Epithelial cell of proximal tubule (primary cell): ENCODE measurements around the gene LINC01488. TPM values are rescaled to one million over a fixed set of nuclear protein-coding genes. Genes with fewer than 3 reads are reported as not detected.
A peak's percentile ranks its signal among the peaks of the same experiment; 100 is the strongest.

Experiments
- DNase-seq: peaks from one replicate; pipeline ENCODE4 v3.0.0-alpha.2; 2011; ENCODE audit warnings: low read depth
- H3K4me3 ChIP-seq: 2 replicates; pipeline ENCODE4 v1.5.1; 2011; ENCODE audit warnings: low read depth, mild to moderate bottlenecking, low read length
- CTCF ChIP-seq: conservative IDR thresholded peaks from 2 replicates; pipeline ENCODE4 v1.5.1; 2012; ENCODE audit warnings: low read depth, mild to moderate bottlenecking, low read length
- total RNA-seq: library from RNA; depleted of rRNA; stranded (reverse); fragments of >200 nt; gene quantifications from 2 replicates; pipeline ENCODE4 v1.2.3, GENCODE V29; 2015

The LINC01488 gene
- total RNA-seq, 1 donor from 2014 or later: not detected

- peak; percentile 27 for TF ChIP-seq CTCF
- no peak for DNase-seq
- H3K4me3 ChIP-seq: no peak overlapping the region
These were observed 44.2 kb upstream of the LINC01488 start for GRCh38 chr11:69437001-69437875.

- TF ChIP-seq CTCF: no peak
- no peak for DNase-seq
- H3K4me3 ChIP-seq: no peak overlapping the region
These were observed 43.6 kb upstream of the LINC01488 start for GRCh38 chr11:69437876-69438205.

- no peak for TF ChIP-seq CTCF
- DNase-seq: no peak
- H3K4me3 ChIP-seq: no peak overlapping the region
These were observed 43.1 kb upstream of the LINC01488 start for GRCh38 chr11:69438286-69438920.

GRCh38 chr11:69439127-69439526 lies 42.3 kb upstream of the LINC01488 start:
- no peak for TF ChIP-seq CTCF
- no peak overlapping the region for H3K4me3 ChIP-seq
- DNase-seq: no peak

GRCh38 chr11:69439651-69440464 lies 41.6 kb upstream of the LINC01488 start:
- H3K4me3 ChIP-seq: no peak overlapping the region
- no peak for DNase-seq
- TF ChIP-seq CTCF: no peak

GRCh38 chr11:69440876-69441275 lies 40.6 kb upstream of the LINC01488 start:
- DNase-seq: no peak
- H3K4me3 ChIP-seq: no peak overlapping the region
- no peak for TF ChIP-seq CTCF
